Peyer's patch (tissue), 4 donors: ENCODE data around the gene CADPS.

Source experiments
- POLR2A ChIP-seq, 2 donors: fragments of 450-650 bp; IDR thresholded peaks; one replicate each; pipeline ENCODE4 v1.5.1; 2017; ENCODE audit warnings: antibody characterized with exemption in 2 of 2, mild to moderate bottlenecking in 2 of 2, moderate library complexity in 2 of 2
- TF ChIP-seq, protein P1 (sequence below), 6 experiments: fragments of 450-650 bp in 4 of 6; fragments of 200-600 bp in 2 of 6; sonication (generic) in 1 of 6; IDR thresholded peaks; one replicate each; pipeline ENCODE4 v1.5.1; 2017 to 2019; ENCODE audit warnings: antibody characterized with exemption in 6 of 6, mild to moderate bottlenecking in 3 of 6, moderate library complexity in 1 of 6

DNA sequence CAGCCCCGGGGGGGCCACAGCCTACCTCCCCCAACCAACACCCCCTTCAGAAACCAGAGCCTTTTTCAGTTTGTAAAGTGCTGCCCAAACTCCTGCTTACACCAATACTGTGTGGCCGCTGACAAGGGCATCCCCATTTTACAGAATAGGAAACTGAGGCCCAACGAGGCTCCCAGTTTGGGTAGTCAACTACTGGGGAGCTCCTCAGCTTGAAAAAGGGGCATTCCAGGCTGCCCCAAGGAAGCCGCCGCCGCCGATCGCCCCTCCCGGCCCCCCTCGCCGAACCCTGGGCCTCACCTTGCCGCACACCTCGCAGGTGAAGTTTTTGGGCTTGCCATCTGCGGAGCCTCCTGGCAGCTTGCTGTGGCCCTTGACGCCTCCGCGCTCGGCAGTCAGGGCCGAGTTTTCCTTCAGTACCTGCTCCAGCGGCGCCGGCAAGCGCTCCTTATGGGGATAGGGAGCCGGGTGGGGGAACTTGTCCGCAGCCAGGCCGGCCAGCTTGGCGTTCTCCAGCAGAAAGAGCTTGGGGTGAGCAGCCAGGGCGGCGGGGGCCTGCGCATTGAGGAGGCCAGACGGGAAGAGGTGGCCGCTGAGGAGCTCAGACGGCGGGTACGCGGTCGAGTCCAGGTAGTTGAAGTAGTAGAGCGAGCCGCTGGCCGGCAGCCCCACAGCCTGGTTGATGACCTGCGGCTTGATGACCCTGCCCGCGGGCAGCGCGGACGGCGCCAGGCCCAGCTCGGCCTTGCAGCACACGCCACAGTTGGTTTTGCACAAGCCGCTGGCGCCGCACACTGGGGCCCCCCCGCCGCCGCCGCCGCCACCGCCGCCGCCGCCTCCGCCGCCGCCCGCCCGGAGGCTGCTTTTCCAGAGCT lies 503.3 kb downstream of the CADPS start:
- TF ChIP-seq, protein P1, sequence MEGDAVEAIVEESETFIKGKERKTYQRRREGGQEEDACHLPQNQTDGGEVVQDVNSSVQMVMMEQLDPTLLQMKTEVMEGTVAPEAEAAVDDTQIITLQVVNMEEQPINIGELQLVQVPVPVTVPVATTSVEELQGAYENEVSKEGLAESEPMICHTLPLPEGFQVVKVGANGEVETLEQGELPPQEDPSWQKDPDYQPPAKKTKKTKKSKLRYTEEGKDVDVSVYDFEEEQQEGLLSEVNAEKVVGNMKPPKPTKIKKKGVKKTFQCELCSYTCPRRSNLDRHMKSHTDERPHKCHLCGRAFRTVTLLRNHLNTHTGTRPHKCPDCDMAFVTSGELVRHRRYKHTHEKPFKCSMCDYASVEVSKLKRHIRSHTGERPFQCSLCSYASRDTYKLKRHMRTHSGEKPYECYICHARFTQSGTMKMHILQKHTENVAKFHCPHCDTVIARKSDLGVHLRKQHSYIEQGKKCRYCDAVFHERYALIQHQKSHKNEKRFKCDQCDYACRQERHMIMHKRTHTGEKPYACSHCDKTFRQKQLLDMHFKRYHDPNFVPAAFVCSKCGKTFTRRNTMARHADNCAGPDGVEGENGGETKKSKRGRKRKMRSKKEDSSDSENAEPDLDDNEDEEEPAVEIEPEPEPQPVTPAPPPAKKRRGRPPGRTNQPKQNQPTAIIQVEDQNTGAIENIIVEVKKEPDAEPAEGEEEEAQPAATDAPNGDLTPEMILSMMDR (IDR thresholded peaks at IDR 0.05): no peak
- no peak for TF ChIP-seq POLR2A (IDR thresholded peaks at IDR 0.05)
